Omental fat pad (tissue), 4 donors: ENCODE results near the gene ISL1. TPM values are rescaled to one million over a fixed set of nuclear protein-coding genes. Genes with fewer than 3 reads are reported as not detected.

Experiments
- ATAC-seq: fragments of 150-250 bp; one replicate; pipeline ENCODE4 v1.9.1; 2016; ENCODE audit warnings: mild to moderate bottlenecking, moderate library complexity; ENCODE audit not compliant: low FRiP score
- DNase-seq: peaks from one replicate; pipeline ENCODE4 v3.0.0-alpha.2; 2019; ENCODE audit warnings: low spot score
- total RNA-seq, 4 donors: library from RNA; depleted of rRNA; stranded (reverse); fragments of >200 nt; gene quantifications; one replicate each; pipeline ENCODE4 v1.1.0, GENCODE V29; 2016
- TF ChIP-seq, protein P1 (sequence below), 3 donors: fragments of 450-650 bp; IDR thresholded peaks; one replicate each; pipeline ENCODE4 v1.5.1; 2016 to 2017; ENCODE audit warnings: antibody characterized with exemption in 3 of 3, mild to moderate bottlenecking in 3 of 3, moderate library complexity in 2 of 3

ISL1 gene
- 1 to 10 TPM in 3 of 4 donors, under 1 TPM in 1; 0.63 to 5.4 (median 3.3) TPM for total RNA-seq

DNA sequence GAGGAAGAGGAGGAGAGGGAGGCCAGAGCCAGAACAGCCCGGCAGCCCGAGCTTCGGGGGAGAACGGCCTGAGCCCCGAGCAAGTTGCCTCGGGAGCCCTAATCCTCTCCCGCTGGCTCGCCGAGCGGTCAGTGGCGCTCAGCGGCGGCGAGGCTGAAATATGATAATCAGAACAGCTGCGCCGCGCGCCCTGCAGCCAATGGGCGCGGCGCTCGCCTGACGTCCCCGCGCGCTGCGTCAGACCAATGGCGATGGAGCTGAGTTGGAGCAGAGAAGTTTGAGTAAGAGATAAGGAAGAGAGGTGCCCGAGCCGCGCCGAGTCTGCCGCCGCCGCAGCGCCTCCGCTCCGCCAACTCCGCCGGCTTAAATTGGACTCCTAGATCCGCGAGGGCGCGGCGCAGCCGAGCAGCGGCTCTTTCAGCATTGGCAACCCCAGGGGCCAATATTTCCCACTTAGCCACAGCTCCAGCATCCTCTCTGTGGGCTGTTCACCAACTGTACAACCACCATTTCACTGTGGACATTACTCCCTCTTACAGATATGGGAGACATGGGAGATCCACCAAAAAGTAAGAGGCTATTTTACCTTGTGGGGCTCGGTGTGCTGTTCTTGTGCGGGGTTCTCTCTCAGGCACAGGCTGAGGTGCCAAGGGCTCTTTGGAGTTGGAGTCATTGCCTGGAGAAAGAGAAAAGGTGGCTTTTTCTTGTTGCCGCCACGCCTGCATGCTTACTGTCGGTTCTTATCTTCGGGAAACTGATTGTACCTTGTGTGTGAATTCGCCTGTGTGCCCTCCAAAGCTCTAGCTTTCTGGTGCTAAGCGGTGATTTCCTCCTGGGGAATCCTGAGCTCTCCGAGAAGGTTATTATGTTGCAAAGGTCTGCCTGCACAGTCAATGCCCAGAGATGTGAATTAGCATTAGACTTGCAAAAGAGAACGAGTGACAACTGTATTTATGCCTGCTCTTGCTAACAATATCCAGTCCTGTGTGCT is at the start of gene ISL1:
ISL1 (plus strand) TSS at position 318 of the 991 bp plus-strand sequence; CDS start at position 542, 224 bp downstream.
- TF ChIP-seq, protein P1, sequence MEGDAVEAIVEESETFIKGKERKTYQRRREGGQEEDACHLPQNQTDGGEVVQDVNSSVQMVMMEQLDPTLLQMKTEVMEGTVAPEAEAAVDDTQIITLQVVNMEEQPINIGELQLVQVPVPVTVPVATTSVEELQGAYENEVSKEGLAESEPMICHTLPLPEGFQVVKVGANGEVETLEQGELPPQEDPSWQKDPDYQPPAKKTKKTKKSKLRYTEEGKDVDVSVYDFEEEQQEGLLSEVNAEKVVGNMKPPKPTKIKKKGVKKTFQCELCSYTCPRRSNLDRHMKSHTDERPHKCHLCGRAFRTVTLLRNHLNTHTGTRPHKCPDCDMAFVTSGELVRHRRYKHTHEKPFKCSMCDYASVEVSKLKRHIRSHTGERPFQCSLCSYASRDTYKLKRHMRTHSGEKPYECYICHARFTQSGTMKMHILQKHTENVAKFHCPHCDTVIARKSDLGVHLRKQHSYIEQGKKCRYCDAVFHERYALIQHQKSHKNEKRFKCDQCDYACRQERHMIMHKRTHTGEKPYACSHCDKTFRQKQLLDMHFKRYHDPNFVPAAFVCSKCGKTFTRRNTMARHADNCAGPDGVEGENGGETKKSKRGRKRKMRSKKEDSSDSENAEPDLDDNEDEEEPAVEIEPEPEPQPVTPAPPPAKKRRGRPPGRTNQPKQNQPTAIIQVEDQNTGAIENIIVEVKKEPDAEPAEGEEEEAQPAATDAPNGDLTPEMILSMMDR (IDR thresholded peaks at IDR 0.05) = no peak
- ATAC-seq = peak; percentile 93
- DNase-seq = peak; percentile 60

DNA sequence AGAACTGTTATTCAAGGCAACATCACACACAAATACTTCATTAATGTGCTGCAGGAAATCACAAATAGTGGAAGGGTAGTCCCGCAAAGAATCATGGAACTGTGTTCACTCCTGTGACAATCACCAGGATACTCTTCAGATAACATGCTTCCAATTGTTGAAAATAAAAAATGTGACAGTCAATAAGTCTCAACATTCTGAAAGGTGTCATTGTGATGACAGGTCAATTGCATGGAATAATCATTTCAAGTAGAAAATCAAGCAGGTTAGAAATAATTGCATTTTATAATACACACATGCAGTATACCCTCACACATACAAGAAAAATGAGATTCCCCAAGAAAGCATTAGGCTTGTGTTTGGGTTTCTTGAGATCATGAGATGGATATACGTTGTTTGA is 46.4 kb upstream of the ISL1 start:
- TF ChIP-seq, protein P1 (IDR thresholded peaks at IDR 0.05) = no peak
- no peak for ATAC-seq
- no peak for DNase-seq

DNA sequence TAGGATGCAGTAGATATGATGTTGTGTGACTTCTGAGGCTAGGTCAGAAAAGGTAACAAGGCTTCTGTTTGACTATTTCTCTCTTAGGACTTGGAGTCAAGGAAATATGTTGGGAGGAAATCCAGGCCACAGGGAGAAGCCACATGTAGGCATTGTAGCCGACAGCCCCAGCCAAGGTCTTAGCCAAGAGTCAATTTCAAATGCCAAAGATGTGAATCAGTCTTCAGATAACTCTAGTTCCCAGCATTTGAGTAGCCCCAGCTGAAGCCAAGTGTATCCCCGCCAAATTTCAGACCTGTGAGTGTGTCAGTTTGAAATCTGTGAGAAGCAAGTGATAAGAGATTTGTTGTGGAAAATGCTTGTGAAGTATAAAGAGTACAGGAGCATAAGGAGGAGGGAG is 38.1 kb upstream of the ISL1 start:
- ATAC-seq = peak; percentile 32
- DNase-seq = no peak
- TF ChIP-seq, protein P1 (IDR thresholded peaks at IDR 0.05) = no peak

DNA sequence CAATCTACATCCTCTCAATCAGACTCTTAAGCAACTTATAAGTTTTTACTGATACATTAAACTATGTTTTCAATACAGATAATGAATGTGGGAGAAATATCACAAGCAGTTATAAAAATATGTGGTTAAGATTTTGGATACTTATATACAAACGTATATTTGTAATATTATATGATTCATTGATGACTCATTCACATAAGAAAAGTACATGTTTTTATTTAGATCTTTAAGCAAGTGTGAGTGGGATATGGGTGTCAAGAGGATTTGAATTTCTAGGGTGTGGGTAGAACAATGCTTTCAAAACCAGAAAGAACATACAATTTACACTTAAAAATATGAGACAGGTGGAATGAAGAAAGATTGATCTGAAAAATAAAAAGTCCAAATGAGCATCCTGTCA is 36.1 kb upstream of the ISL1 start:
- ATAC-seq (no peak), DNase-seq (no peak)
- TF ChIP-seq, protein P1 (IDR thresholded peaks at IDR 0.05) = no peak

DNA sequence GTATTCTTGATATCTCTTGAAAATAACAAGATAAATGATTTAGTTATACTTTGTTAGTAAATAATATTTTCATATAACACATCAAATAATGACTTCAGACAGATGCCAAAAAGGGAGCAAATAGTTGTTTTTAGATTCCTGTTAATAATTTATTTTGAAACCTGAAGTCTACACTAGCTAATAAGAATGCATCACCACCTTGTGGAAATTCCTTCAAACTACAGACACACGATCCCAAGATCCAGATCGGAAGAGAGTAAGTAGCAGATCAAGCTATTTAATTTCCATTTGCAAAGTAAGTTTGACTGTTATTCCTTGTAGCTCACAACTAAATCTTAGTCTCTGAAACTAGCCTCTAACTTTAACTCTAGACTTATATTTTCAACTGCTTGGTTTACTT is 35.5 kb upstream of the ISL1 start:
- TF ChIP-seq, protein P1 (IDR thresholded peaks at IDR 0.05) = no peak
- no peak for DNase-seq
- ATAC-seq = no peak

DNA sequence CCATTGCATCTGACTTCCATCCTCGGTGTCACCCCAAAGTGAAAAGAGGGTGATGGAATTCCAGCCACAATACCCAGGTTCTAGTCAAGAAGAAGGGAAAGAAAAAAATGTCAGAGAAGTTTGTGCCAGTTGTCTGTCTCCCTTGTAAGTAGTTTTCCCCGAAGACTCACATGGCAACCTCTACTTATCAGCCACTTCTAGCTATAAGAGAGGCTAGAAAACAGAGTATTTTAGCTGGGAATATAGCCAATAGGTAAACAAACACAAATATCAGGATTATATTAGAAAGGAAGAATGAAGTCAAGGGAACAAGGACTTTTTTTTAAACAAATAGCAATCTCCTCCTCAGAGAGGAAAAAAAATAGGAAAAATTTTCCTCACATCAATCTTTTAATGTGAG is 12.2 kb upstream of the ISL1 start:
- TF ChIP-seq, protein P1 (IDR thresholded peaks at IDR 0.05) = no peak
- DNase-seq = no peak
- no peak for ATAC-seq
